Epidermal melanocyte (primary cell): ENCODE measurements around the gene MTMR4.
"Not testable (repeated sequence)": the region's sequence is repeated elsewhere in the genome, so short reads cannot be mapped to it uniquely, and the experiment has no call there.

Source experiments
- DNase-seq: peaks from one replicate; pipeline ENCODE4 v3.0.0; 2011; ENCODE audit warnings: low spot score; ENCODE audit not compliant: insufficient read length

The MTMR4 gene

DNA sequence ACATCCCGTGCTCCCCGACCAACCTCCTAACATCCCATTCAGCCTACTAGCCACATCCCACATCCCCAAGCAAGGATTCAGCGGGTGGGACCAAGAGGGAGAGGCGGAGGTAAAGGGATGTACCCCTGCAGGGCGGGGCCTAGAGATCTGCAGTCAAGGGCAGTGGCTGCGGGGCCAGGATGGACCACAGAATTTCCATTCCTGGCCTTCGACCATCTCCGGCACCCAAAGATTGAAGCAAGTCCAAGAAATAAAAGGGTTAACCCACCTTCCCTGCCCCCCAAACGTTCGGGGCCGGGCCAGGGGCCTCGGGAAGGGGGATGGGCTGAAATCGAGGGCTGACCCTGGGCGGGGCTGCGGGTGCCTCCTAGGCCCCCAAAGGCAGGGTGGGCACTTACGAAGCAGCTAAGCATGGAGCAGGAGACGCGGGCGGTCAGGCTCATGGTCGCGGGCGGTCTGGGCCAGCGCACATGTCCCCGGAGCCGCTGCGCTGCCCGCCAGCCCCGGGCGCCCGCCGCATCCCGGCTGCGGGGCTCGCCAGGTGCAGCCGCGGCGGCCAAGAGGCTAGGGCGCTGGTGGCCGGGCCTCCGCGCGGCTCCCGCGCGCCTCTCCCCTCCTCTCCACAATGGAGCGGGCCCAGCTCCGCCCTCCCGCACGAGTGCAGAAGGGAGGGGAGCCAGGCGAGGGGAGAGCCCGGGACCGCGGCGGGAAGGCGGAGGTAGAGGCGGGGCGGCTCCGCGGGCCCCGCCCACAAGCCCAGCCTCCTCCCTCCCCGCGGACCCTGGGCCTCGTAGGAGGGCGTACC is at the start of gene MTMR4:
Gene MTMR4, minus strand, starts transcription at position 674 of the 805 bp plus-strand sequence. Its CDS starts 231 bp downstream, at position 443.
- DNase-seq, result peak; percentile 67

DNA sequence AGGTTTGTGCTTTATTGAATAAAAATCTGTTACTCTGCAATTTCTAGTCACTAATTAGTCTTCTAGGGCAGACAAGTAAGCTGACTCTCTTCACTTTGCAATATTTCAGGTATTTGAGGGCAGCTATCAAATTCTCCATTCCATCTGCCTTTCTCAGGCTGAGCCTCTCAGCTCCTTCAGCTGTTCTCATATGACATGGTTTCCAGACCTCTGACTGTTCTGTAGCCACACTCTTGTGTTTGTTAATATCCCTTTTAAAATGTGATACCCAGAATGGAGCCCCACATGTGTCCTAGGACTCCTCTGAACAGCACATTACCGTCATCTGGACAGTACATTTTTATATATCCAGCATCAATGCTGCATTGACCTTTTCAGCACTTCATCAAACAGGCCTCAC is 46.1 kb upstream of the MTMR4 start:
- DNase-seq, result no peak

DNA sequence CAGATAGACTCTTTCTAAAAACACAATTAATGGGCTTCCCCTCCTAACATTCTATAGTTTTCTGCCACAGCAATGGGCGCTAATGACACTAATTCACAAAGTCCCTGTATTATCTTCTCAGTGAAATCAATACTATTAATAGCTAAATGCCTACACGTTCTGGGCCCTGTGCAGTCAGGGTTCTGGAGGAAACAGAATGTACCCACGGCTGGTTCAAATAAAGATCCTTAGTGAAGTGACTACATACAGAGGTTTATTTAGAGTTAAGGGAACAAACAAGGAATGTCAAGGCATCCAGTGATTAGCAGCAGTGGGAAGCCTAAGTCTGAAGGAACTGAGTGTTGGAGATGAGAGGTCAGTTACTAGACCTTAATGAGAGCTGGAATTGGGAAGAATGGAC is 43.5 kb upstream of the MTMR4 start:
- no peak for DNase-seq

DNA sequence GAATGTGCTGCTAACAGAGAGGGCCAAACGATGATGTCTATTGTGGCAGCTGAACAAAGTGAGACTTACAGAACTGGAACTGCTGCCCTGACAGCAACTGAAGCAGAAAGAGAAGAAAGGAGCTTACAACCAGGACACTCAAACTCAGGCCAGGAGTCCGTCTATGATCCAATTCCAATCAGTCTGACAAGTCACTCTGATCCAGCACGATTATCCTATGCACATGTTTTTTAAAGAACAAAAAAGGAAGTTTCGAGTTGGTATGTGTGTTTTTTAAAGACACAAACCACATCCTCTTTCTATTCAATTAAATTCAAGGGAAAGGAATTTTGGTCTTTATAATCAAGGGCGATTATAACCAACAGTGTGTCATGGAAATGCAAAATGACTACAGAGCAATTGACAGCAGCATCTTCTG is 42.4 kb upstream of the MTMR4 start:
- DNase-seq, result no peak

DNA sequence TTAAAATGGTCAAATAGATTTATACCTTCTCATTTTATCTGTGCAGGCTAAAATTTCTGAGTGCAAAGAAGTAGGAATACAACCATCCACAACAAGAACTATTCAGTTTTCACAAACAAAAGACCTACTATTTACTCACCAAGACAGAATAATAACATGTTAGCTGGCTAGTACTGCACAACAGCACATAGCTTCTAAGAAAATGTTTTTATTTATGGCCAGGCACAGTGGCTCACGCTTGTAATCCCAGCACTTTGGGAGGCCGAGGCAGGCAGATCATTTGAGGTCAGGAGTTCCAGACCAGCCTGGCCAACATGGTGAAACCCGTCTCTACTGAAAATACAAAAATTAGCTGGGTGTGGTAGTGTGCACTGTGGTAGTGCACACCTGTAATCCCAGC is 40.7 kb upstream of the MTMR4 start:
- DNase-seq, result not testable (repeated sequence)

DNA sequence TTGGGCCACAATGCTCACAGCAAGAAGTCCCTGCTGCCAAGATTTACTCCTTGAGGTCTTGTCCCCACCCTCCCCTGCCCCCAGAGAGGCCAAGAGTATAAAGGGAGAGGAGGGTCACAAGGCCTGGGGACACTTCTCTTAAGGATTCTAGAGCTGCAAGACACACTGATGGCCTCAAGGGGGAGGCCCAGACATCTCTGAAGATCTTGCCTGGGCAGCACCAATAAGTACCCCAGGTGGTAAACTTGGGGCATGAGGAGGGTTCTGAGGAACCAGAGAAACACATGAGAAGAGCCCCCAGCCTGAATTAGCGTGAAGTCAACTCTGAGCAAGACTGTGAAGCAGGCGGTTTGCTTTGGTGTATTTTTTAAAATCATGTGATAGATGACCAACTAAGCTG is 26.8 kb upstream of the MTMR4 start:
- DNase-seq, result no peak

DNA sequence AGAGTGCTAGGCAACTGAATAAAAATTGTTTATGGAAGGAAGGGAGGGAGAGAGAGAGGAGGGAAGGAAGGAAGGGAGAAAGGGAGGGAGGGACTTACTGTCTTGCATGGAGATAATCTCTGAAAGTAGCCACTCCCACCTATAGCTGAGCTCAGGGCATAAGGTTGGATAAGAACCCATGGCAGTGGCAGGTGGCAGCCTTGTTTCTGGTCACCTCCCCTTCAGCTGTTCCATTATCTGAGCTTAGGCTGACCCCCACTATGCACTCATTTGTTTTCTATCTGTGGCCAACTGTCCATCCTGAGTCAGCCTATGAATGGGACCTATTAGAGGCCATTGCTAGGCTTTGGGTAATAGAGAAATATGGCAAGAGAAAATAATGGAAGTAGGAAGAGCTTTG is 25.3 kb upstream of the MTMR4 start:
- no peak for DNase-seq

DNA sequence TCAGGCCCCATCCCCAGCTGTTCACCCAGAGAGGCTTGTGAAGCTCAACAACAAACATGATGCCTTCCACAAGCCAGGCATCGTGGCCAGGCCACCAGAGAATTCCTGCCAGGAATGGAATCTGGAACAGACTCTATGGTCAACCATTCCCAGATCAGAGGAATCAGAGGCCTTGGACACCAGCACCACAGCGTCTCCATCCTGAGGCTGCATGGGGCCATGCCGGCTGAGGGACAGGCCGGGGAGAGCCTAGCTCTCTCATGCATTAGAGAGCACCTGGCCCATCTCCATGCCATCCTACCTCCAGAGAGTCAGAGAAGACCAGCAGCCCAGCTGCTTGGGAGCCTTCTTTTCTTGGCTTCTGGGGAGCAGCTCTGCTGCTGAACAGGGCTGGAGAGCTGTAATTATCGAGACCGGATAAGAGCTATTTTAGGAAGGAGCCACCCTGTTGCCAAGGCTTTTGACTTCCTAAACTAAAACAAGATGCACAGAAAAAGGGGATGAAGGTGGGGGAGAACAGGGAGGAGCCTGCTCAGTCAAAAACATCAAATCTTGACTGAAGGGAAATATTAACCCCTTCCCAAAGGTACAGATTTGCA is 24.5 kb upstream of the MTMR4 start:
- no peak for DNase-seq

DNA sequence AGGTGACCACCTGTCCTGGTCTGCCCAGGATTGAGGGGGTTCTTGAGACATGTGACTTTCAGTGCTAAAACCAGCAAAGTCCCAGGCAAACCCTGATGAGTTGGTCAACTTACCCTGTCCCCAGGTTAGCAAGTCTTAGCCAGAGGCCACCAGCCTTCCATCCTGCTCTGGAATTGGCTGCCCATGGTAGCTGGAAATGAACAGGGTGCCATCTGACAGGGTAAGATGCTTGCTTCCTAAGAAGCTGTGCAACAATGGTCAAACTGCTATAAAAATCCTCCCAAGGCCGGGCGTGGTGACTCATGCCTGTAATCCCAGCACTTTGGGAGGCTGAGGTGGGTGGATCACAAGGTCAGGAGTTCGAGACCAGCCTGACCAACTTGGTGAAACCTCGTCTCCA is 22.8 kb upstream of the MTMR4 start:
- no peak for DNase-seq

DNA sequence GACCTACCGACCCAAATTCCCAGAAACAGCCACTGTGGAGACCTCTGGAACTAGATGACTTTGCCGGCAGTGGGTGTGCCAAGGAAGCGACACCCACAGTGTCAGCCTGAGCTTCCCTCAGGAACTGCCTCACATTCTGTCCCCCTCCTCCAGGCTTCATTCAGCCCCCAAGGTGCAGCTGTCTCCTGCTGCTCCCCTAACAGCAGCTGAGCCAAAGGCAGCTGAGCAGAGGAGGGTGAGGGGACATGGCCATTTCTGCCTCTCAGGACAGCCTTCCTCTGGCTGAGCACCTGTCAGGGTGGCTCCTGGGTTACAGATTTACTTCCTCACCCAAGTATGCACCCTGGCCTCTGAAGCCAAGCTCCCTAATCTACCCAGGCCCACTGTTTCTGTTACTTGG is 22.1 kb upstream of the MTMR4 start:
- DNase-seq, result no peak

DNA sequence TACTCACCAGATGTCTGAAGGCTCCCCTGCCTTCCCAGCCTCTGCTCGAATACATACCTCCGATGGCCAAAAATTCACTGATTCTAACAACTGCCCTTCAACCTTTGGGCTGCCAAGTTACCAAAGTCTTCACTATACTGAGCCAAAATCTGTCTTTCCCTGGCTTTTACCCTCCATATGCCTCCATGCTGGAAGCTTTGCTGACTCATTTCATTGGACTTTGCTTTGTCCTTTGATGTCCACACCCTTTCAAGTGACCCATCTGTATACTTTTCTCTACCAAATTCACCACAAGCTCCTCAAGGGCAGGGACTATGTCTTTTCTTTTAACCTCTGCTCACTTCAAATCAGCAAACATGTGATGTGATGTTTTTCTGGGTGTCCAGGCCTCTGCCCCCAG is 21.0 kb upstream of the MTMR4 start:
- no peak for DNase-seq

DNA sequence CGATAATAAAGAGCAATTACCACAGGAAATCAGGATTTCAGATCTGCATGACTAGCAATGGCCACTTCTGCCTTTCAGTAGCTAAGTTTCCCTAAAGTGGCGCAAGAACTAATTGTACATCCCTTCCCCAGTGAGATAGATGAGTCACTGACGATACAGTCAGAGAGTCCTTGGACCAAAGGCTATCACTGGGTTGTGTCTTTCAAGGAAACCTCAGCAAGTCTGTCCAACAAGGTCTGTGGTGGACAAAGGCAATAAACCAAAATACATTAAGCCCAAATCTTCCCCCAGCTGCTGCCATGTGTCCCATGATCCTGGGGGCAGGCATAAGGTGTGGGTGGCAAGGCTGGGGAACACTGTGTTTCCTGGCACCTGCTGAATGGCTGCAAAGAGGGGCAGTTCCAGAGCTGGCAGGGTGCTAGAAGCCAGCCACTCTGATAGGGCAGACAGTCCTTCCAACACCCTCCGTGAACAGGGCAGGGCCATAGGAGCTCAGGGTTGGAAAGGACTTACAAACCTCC is 20.5 kb upstream of the MTMR4 start:
- DNase-seq, result no peak

DNA sequence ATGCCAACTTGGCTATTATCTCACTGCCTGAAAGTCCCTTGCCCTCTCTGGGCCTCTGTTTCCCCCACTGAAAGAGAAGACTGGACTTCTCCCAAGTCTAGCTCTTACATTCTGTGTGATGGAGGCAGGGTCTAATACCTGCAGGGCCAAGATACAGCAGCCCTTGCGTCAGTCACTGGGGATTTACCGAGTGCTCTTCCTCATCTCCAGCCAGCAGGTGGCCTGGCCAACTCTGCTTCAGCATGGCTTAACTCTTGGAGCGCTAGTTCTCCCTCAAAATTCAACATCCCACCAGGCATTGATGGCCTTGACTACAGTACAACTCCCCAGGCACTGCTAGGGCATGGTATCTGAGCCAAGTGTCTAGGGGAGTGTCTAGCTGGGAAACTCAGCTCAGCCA is 19.9 kb upstream of the MTMR4 start:
- DNase-seq, result no peak

DNA sequence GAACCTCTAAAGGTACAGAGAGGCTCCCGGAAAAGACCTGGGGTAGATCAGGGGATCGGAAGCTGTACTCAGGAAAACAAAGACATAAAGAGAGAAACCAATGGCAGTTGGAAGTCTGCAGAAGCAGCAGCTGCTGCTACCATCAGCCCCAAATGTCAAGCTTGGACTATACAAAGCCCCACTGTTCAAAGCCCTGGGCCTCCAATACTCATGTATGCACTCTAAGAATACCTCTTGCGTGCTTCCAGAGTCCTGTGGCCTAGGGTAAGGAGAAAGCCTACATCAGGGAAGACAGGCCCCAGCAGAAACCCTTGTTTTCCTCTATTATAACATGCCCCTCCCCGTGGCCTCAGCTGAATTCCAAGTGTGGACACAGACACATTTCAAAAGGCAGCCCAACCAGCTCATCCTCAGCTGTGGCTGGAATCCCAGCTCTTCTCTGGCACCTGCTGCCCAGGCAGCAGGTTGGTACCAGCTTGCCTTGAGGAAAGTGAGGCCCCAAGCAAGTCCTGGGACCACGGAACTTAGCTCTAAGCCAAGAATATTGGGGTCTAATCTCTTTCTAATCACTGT is 19.3 kb upstream of the MTMR4 start:
- DNase-seq, result peak; percentile 93

DNA sequence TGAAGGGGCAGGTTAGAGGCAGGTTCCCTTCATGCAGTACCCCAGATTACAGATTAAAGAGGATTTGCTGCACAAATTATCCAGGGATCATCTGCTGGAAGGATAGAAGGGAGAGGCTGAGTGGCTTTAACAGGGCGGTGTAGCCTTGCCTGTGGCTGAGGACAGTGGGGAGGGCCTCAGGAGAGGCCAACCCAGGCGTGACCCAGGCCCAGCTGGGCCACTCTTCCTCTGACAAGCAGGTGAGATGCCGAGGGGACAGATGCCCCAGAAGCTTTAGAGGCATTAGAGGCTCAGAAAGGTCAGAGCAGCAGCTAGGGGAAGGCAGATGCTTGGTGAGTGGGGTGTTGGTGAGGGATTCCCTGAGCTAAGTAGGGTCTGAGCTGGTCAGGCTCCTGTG is 18.1 kb upstream of the MTMR4 start:
- no peak for DNase-seq

DNA sequence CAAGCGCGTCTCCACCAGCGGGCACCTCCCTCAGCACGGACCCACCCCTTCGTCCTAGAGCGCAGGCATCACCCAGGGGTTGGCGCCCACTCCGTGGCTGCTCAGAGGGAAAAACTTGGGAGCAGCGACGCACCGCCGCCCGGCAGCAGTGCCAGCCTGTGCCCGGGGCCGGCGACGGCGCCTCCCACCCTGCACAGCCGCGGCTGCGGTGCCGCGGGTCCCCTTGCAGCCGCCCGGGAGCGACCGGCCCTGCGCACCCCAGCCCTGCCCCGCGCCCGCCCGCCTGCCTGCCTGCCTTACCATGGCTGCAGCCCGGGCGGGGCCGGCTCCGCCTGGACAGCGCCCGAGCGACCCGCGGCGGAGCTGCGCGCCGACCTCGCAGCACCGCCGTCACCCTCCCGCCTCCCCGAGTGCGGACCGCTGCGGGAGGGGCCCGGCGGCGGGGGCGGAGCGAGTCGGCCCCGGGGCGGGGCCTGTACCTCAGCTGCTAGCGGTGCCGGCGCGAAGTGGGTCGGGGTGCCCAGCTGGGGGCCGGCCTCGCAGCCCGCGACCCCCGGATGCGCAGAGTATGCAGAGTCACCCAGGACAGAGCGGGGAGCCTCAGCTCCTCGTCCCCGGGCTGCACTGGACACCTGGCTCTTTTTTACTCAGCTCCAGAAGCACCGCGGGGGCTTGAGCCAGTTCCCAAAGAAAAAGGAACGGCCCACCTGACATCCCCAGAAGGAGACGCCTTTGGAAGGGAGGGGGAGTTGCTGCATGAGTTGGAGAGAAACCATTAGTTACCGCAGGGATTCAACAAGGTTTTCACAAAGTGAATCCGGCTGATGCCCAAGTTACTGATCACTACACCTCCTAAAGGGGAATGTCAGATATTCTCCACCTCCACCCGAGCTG is 17.5 kb upstream of the MTMR4 start:
- DNase-seq, result peak; percentile 59

DNA sequence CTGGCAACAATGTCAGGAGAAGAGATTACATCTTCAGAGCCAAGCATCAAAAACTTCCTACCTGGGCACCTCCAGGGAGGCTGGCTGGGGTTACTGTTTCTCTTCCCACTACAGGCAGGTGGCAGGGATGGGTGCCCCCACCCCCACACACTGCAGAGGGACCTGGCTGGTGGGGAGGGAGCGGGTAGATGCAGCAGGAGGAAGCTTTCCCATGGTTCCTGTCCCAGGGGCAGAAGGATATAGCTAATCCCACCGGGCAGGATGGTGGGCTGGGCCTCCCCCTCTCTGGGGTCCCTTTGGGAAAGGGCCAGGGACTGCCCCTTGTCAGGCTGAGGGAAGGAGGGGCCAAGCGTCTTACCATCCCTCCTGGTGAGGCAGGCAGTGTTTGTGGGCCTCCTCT is 16.7 kb upstream of the MTMR4 start:
- no peak for DNase-seq

DNA sequence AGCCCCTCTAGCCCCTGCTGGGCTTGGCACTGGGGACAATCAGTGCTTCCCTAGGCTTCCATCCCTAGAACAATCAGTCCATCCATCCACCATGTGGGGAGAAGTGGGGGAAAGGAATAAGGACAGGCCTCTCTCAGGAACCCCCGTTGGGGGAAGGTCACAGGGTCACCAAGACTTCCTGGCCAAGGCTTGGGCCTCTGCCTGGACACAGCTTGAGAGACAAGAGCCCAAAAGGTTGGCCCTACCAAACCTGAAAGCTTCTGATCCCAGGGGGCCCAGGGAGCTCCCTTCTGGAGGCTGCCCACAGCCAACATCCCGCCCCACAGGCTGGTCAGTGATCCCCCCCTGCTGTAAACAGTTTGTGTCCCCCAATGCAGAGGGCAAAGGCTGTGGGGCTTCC is 16.2 kb upstream of the MTMR4 start:
- no peak for DNase-seq

DNA sequence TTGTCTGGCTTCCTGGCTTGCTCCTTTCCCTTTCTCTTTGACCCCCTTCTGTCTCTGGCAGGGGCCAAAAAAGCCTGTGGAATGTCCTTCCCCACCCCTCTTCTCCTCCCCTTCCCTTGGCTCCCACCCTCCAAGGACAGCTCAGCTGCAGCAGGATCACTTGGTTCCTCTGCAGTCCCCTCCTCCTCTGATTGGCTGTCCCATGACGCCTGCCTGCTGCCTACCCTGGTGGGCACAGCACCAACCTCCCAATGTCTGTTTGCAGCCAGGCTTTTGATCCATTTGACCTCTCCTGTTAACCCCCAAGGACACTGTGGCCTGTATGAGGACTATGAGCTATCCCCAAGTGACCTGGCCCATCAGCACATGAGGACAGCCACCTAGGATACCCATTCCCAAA is 14.8 kb upstream of the MTMR4 start:
- DNase-seq, result no peak

DNA sequence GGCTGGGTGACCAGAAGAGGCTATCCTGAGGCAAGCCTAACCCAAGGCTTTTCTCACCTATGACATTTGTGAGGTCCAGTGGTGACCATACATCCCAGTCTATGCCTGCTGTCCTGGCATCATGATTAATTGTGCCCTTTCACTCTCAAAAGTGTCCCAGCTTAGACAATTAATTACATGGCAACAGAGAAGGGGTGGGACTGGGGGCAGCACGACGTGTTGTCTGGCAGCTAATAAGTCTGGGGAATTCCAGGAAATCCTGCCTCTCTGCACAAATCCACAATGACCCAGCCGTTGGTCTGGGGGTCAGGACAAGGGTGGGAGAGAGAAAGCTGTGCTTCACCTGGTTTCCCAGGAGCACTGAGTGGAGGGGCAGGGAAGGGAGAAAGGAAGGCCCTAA is 14.0 kb upstream of the MTMR4 start:
- DNase-seq, result no peak

DNA sequence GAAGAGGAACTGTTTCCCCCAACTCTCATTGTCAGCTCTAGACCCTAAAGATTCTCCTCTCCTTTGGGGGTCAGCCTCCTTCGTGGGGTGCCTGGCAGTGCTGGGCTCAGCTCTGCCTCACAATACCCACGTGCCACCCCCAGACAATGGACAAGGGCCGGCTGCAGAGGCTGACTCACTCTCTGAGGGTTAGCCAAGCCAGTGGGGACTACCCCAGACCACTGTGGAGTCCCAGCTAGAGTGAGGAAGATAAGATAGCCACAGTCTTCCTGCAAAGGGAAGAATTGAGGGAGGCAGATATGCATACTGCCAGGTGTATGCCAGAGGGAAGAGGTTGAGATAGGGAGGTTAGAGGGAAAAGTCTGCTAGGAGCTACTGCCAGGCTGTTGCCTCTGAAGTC is 13.5 kb upstream of the MTMR4 start:
- no peak for DNase-seq

DNA sequence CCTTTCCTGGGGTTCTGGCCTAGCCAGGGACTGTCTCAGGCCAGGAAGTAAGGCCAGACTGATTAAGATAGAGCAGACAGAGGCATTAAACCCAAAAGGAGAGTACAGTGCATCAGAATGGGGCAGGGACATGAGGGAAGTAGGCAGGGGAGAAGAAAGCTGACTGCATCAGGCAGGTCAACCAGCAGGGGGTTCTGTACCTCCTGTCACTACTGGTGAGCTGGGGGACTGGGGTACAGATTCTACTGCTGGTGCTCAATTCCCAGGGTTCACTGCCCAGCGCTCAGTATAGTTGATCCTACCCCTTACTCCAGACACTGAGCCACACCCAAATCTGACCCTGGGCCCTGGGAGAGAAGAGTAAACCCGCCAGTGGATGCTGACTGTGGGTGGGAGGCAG is 12.9 kb upstream of the MTMR4 start:
- no peak for DNase-seq
